ENCODE results near the gene MYOM1. TPM values are rescaled to one million over a fixed set of nuclear protein-coding genes. Genes with fewer than 3 reads are reported as not detected.

The MYOM1 gene
- total RNA-seq, 1 donor from 2014 or later, result 1.1 TPM

DNA sequence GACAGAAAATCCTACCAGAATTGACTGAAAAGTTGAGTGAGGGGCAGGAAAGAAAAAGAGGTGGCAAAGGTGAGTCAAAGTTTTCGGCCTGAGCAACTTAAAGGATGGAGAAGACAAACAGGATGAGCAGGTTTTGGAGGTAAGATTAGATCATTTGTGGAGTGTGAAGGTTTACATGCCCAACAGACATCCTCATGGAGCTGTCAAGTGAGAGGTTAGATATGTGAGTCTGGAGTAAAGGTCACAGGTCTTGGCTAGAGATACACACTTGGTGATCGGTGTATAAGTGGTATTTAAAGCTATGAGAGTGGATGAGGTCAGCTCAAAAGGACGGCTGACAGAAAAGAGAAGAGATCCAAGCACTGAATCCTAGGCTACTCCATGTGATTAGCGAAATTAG is 16.7 kb upstream of the MYOM1 start:
- no peak overlapping the region for H3K27ac Mint-ChIP-seq
- no peak overlapping the region for H3K4me3 Mint-ChIP-seq (ENCODE audit: low read depth)
- H3K9me3 Mint-ChIP-seq (ENCODE audit: low read depth), result peaks cover 9% of the 10 kb centered on the region

DNA sequence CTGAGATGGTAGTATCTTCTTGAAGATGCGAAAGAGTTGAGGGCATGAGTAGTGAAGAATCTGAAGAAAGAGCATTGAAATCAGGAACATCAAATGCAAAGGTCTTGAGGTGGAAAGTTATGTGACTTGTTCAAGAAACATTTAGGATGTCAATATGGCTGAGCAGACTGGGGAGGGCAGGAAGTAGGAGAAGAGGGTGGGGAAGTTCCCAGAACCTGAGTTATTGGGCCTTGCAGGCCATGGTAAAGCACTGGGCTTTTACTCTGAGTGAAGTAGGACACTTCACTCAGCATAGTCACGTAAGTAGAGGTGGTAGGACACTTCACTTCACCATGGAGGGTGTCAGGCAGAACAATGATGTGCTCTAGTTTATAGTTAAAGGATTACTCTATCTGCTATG is 16.1 kb upstream of the MYOM1 start:
- H3K9me3 Mint-ChIP-seq (ENCODE audit: low read depth), result peaks cover 7% of the 10 kb centered on the region
- H3K27me3 Mint-ChIP-seq, result no peaks in the 10 kb centered on the region
- TF ChIP-seq, protein P1, sequence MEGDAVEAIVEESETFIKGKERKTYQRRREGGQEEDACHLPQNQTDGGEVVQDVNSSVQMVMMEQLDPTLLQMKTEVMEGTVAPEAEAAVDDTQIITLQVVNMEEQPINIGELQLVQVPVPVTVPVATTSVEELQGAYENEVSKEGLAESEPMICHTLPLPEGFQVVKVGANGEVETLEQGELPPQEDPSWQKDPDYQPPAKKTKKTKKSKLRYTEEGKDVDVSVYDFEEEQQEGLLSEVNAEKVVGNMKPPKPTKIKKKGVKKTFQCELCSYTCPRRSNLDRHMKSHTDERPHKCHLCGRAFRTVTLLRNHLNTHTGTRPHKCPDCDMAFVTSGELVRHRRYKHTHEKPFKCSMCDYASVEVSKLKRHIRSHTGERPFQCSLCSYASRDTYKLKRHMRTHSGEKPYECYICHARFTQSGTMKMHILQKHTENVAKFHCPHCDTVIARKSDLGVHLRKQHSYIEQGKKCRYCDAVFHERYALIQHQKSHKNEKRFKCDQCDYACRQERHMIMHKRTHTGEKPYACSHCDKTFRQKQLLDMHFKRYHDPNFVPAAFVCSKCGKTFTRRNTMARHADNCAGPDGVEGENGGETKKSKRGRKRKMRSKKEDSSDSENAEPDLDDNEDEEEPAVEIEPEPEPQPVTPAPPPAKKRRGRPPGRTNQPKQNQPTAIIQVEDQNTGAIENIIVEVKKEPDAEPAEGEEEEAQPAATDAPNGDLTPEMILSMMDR (IDR thresholded peaks at IDR 0.05; ENCODE audit: unreplicated experiment), result no peak
- peaks cover 7% of the 10 kb centered on the region for H3K36me3 Mint-ChIP-seq (ENCODE audit: insufficient read depth)
- H3K4me1 Mint-ChIP-seq (ENCODE audit: low read depth), result peaks cover 12% of the 10 kb centered on the region
- H3K27ac Mint-ChIP-seq, result no peak overlapping the region
- no peak overlapping the region for H3K4me3 Mint-ChIP-seq (ENCODE audit: low read depth)
- DNase-seq (ENCODE audit: low spot score, unreplicated experiment), result no peak

More for the DNA sequence above, 16.7 kb upstream of the MYOM1 start:
- Mint-ChIP-seq H3K27me3 (no peaks in the 10 kb centered on the region), H3K36me3 (ENCODE audit: insufficient read depth) (peaks cover 8% of the 10 kb centered on the region), H3K4me1 (ENCODE audit: low read depth) (peaks cover 9% of the 10 kb centered on the region)
- DNase-seq (ENCODE audit: low spot score, unreplicated experiment), result no peak
- TF ChIP-seq, protein P1 (IDR thresholded peaks at IDR 0.05; ENCODE audit: unreplicated experiment), result no peak

DNA sequence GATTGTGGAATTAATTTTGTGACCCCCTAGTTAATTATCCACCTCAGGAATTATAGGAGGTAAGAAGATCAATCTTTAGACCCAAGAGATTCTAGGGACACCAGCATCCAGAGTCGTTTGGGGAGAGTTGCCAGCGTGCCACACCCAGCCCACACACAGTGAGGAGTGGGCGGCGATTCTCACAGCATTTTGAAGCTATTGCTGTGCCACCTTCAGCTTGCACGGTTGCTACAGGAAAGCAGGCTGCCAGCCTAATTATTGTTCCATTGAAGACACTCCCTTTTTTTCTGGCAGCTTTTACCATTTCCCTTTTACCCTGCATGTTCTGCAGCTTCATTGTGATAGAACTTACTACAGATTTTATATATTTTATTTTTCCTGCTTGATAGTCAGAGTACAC is 14.7 kb upstream of the MYOM1 start:
- Mint-ChIP-seq H3K9me3 (ENCODE audit: low read depth) (no peaks in the 10 kb centered on the region), H3K4me1 (ENCODE audit: low read depth) (peaks cover 12% of the 10 kb centered on the region)
- DNase-seq (ENCODE audit: low spot score, unreplicated experiment), result no peak

GRCh38 chr18:3233433-3234168 is 13.8 kb upstream of the MYOM1 start:
- no peak for DNase-seq (ENCODE audit: low spot score, unreplicated experiment)
- H3K27me3 Mint-ChIP-seq, result no peaks in the 10 kb centered on the region
- H3K36me3 Mint-ChIP-seq (ENCODE audit: insufficient read depth), result no peaks in the 10 kb centered on the region
- H3K4me3 Mint-ChIP-seq (ENCODE audit: low read depth), result no peak overlapping the region
- TF ChIP-seq, protein P1 (IDR thresholded peaks at IDR 0.05; ENCODE audit: unreplicated experiment), result no peak
- no peaks in the 10 kb centered on the region for H3K9me3 Mint-ChIP-seq (ENCODE audit: low read depth)
- H3K4me1 Mint-ChIP-seq (ENCODE audit: low read depth), result peaks cover 12% of the 10 kb centered on the region
- peak overlapping the region; percentile 26 for H3K27ac Mint-ChIP-seq

More for the DNA sequence above, 14.7 kb upstream of the MYOM1 start:
- peaks cover 2% of the 10 kb centered on the region for H3K36me3 Mint-ChIP-seq (ENCODE audit: insufficient read depth)
- no peaks in the 10 kb centered on the region for H3K27me3 Mint-ChIP-seq
- no peak overlapping the region for H3K4me3 Mint-ChIP-seq (ENCODE audit: low read depth)
- TF ChIP-seq, protein P1 (IDR thresholded peaks at IDR 0.05; ENCODE audit: unreplicated experiment), result no peak
- H3K27ac Mint-ChIP-seq, result no peak overlapping the region

- H3K36me3 Mint-ChIP-seq (ENCODE audit: insufficient read depth), result no peaks in the 10 kb centered on the region
- no peak overlapping the region for H3K4me3 Mint-ChIP-seq (ENCODE audit: low read depth)
- H3K27ac Mint-ChIP-seq, result peak overlapping the region; percentile 26
- no peak for DNase-seq (ENCODE audit: low spot score, unreplicated experiment)
- no peaks in the 10 kb centered on the region for H3K27me3 Mint-ChIP-seq
- TF ChIP-seq, protein P1 (IDR thresholded peaks at IDR 0.05; ENCODE audit: unreplicated experiment), result no peak
- H3K9me3 Mint-ChIP-seq (ENCODE audit: low read depth), result no peaks in the 10 kb centered on the region
- peaks cover 12% of the 10 kb centered on the region for H3K4me1 Mint-ChIP-seq (ENCODE audit: low read depth)
Measured at GRCh38 chr18:3233004-3233403, 13.2 kb upstream of the MYOM1 start.

Measured in progenitor cell of endocrine pancreas (in vitro differentiated cells).